Measurements from ENCODE around the gene SPATA32.

DNA sequence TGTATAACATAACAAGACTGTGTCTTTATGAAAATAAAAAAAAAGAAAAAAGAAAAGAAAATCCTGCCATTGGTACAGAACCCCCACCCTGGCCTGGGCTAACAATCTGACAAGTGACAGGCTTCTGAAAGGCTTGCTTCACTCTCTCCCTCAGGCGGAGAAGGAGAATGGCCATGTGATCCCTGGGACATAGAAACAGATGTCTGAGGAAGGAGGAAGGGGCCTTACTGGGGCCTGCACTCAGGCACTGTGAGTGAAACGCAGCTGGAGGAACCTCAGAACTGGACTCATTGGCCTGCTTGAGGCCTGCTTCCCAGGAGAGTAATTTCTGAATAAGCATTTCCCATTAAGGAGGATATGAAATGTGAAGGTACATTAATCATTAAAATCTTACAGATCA is 37.5 kb upstream of the SPATA32 start:
- TF ChIP-seq RFX5 (IDR thresholded peaks at IDR 0.05) (no peak), JUN (IDR thresholded peaks at IDR 0.05) (no peak), HOXB5 (CRISPR knock-in tag; IDR thresholded peaks at IDR 0.05) (no peak), TFCP2L1 (CRISPR knock-in tag; IDR thresholded peaks at IDR 0.05) (no peak), NR3C1 (IDR thresholded peaks at IDR 0.05) (no peak)
- TF ChIP-seq, protein P1, sequence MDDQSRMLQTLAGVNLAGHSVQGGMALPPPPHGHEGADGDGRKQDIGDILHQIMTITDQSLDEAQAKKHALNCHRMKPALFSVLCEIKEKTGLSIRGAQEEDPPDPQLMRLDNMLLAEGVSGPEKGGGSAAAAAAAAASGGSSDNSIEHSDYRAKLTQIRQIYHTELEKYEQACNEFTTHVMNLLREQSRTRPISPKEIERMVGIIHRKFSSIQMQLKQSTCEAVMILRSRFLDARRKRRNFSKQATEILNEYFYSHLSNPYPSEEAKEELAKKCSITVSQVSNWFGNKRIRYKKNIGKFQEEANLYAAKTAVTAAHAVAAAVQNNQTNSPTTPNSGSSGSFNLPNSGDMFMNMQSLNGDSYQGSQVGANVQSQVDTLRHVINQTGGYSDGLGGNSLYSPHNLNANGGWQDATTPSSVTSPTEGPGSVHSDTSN (IDR thresholded peaks at IDR 0.05): no peak
- TF ChIP-seq, protein P2, sequence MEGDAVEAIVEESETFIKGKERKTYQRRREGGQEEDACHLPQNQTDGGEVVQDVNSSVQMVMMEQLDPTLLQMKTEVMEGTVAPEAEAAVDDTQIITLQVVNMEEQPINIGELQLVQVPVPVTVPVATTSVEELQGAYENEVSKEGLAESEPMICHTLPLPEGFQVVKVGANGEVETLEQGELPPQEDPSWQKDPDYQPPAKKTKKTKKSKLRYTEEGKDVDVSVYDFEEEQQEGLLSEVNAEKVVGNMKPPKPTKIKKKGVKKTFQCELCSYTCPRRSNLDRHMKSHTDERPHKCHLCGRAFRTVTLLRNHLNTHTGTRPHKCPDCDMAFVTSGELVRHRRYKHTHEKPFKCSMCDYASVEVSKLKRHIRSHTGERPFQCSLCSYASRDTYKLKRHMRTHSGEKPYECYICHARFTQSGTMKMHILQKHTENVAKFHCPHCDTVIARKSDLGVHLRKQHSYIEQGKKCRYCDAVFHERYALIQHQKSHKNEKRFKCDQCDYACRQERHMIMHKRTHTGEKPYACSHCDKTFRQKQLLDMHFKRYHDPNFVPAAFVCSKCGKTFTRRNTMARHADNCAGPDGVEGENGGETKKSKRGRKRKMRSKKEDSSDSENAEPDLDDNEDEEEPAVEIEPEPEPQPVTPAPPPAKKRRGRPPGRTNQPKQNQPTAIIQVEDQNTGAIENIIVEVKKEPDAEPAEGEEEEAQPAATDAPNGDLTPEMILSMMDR (IDR thresholded peaks at IDR 0.05): no peak
- TF ChIP-seq, protein P3, sequence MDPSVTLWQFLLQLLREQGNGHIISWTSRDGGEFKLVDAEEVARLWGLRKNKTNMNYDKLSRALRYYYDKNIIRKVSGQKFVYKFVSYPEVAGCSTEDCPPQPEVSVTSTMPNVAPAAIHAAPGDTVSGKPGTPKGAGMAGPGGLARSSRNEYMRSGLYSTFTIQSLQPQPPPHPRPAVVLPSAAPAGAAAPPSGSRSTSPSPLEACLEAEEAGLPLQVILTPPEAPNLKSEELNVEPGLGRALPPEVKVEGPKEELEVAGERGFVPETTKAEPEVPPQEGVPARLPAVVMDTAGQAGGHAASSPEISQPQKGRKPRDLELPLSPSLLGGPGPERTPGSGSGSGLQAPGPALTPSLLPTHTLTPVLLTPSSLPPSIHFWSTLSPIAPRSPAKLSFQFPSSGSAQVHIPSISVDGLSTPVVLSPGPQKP (IDR thresholded peaks at IDR 0.05; ENCODE audit: low read depth, low read length): no peak
